Astrocyte (in vitro differentiated cells and primary cell): Measurements from ENCODE around the gene RALBP1.

ENCODE experiments used
- EZH2 ChIP-seq: IDR thresholded peaks from 2 replicates; pipeline ENCODE4 v1.6.1; 2012; ENCODE audit warnings: mild to moderate bottlenecking, low read length, inconsistent platforms; ENCODE audit not compliant: insufficient read depth
- TF ChIP-seq, protein P1 (sequence below): IDR thresholded peaks from 2 replicates; pipeline ENCODE4 v1.5.1; 2011; ENCODE audit warnings: low read depth, mild to moderate bottlenecking, inconsistent platforms, low read length, moderate library complexity; ENCODE audit not compliant: insufficient read depth

DNA sequence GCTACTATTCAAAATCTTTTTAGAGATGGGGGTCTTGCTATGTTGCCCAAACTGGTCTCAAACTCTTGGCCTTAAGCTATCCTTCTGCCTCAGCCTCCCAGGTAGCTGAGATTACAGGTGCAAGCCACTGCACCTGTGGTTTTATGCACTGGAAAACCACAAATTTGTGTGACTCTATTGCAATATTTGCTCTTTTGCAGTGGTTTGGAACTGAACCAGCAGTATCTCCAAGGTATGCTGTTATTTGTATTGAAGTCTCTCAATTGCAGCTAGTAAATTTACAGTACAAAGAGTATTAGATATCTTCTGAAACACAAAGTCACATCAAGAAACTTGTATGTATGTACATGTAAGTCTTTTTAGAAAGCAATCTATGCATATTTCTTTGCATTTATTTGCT, 92.9 kb downstream of the RALBP1 start:
- TF ChIP-seq EZH2 = no peak
- TF ChIP-seq, protein P1, sequence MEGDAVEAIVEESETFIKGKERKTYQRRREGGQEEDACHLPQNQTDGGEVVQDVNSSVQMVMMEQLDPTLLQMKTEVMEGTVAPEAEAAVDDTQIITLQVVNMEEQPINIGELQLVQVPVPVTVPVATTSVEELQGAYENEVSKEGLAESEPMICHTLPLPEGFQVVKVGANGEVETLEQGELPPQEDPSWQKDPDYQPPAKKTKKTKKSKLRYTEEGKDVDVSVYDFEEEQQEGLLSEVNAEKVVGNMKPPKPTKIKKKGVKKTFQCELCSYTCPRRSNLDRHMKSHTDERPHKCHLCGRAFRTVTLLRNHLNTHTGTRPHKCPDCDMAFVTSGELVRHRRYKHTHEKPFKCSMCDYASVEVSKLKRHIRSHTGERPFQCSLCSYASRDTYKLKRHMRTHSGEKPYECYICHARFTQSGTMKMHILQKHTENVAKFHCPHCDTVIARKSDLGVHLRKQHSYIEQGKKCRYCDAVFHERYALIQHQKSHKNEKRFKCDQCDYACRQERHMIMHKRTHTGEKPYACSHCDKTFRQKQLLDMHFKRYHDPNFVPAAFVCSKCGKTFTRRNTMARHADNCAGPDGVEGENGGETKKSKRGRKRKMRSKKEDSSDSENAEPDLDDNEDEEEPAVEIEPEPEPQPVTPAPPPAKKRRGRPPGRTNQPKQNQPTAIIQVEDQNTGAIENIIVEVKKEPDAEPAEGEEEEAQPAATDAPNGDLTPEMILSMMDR = no peak
